ENCODE data around the gene SELP. TPM values are rescaled to one million over a fixed set of nuclear protein-coding genes. Genes with fewer than 3 reads are reported as not detected.

The SELP gene
- total RNA-seq, 1 experiment from 2014 or later = not detected

DNA sequence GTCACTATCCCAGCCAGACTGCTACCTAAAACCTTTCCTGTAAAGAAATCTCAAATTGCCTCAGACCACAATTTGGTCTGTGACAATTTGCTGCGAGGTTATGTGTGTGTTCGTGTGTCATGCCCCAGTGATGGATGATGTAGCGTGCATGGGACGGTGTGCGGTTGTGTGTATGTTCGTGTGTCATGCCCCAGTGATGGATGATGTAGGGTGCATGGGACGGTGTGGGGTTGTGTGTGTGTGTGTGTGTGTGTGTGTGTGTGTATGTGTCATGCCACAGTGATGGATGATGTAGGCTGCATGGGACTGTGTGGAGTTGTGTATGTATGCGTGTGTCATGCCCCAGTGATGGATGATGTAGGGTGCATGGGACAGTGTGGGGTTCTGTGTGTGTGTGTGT lies 9.4 kb downstream of the SELP start:
- Histone ChIP-seq H3K4me2 (ENCODE audit: insufficient read depth, insufficient read length, low read length) (no peak overlapping the region), H2BK15ac (ENCODE audit: low read depth, low read length) (no peak overlapping the region), H2BK12ac (ENCODE audit: insufficient read length, low read depth, low read length) (no peak overlapping the region), H2BK20ac (ENCODE audit: low read depth, low read length, poor library complexity, severe bottlenecking) (no peak overlapping the region), H3K4ac (ENCODE audit: low read depth, low read length) (no peak overlapping the region), H3K27ac (ENCODE audit: insufficient read length, low read depth, low read length) (no peak overlapping the region), H3K14ac (ENCODE audit: insufficient read depth, low read length) (no peak overlapping the region), H2AFZ (ENCODE audit: low read length) (no peak overlapping the region), H3K9me3 (ENCODE audit: control insufficient read depth, low read depth, low read length) (no peaks in the 10 kb centered on the region), H4K20me1 (ENCODE audit: control insufficient read depth, insufficient read depth, insufficient read length) (peaks cover 2% of the 10 kb centered on the region), H3K27me3 (ENCODE audit: insufficient read depth, low read length) (no peaks in the 10 kb centered on the region), H4K5ac (ENCODE audit: insufficient read length, low read depth, low read length) (no peak overlapping the region), H3K18ac (ENCODE audit: insufficient read length, low read depth, low read length) (no peak overlapping the region), H3K79me1 (ENCODE audit: insufficient read depth, low read depth, low read length, poor library complexity, severe bottlenecking) (no peaks in the 10 kb centered on the region), H3K9ac (ENCODE audit: extremely low read depth, insufficient read length, low read length) (no peak overlapping the region), H2BK5ac (ENCODE audit: insufficient read length, low read length) (no peak overlapping the region), H3K4me1 (ENCODE audit: insufficient read depth, low read length) (no peaks in the 10 kb centered on the region), H2AK5ac (ENCODE audit: insufficient read length, low read length) (no peak overlapping the region), H3K23me2 (ENCODE audit: insufficient read length, low read depth, low read length, poor library complexity, severe bottlenecking) (no peaks in the 10 kb centered on the region), H3K56ac (ENCODE audit: insufficient read length, low read depth, low read length) (no peak overlapping the region), H3K23ac (ENCODE audit: insufficient read length, low read depth, low read length) (no peak overlapping the region), H3T11ph (ENCODE audit: low read length) (no peak overlapping the region), H4K8ac (replicated peaks; ENCODE audit: insufficient read length, low read depth, low read length) (no peak overlapping the region), H3K79me2 (ENCODE audit: insufficient read depth, low read length) (no peaks in the 10 kb centered on the region), H4K91ac (ENCODE audit: insufficient read length, low read depth, low read length) (no peak overlapping the region), H2BK120ac (ENCODE audit: low read depth, low read length, poor library complexity, severe bottlenecking) (no peak overlapping the region)
- Mint-ChIP-seq H3K4me1 (no peaks in the 10 kb centered on the region), H3K9me3 (no peaks in the 10 kb centered on the region; a peak in 1 of 5 replicates), H3K27ac (no peak overlapping the region; a peak in 1 of 7 replicates), H3K4me3 (no peak overlapping the region), H3K27me3 (ENCODE audit: low read depth) (peaks cover 5% of the 10 kb centered on the region), H3K36me3 (ENCODE audit: insufficient read depth in 1 of 3, low read depth in 3 of 3) (no peaks in the 10 kb centered on the region)
- TF ChIP-seq, protein P1, sequence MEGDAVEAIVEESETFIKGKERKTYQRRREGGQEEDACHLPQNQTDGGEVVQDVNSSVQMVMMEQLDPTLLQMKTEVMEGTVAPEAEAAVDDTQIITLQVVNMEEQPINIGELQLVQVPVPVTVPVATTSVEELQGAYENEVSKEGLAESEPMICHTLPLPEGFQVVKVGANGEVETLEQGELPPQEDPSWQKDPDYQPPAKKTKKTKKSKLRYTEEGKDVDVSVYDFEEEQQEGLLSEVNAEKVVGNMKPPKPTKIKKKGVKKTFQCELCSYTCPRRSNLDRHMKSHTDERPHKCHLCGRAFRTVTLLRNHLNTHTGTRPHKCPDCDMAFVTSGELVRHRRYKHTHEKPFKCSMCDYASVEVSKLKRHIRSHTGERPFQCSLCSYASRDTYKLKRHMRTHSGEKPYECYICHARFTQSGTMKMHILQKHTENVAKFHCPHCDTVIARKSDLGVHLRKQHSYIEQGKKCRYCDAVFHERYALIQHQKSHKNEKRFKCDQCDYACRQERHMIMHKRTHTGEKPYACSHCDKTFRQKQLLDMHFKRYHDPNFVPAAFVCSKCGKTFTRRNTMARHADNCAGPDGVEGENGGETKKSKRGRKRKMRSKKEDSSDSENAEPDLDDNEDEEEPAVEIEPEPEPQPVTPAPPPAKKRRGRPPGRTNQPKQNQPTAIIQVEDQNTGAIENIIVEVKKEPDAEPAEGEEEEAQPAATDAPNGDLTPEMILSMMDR (conservative IDR thresholded peaks at IDR 0.05) = no peak
- no peak for DNase-seq
- no CpG with 5 or more reads among the region's 8 CpGs for WGBS (ENCODE audit: extremely low coverage, insufficient read length, low lambda C conversion rate)

Data from H9 (cell line).